A172 (cell line): ENCODE measurements around the gene KCNA5. TPM values are rescaled to one million over a fixed set of nuclear protein-coding genes. Genes with fewer than 3 reads are reported as not detected.

Experiments
- total RNA-seq: library from RNA; depleted of rRNA; stranded (reverse); fragments of >200 nt; shearing (Covaris generic); gene quantifications from 2 replicates; pipeline ENCODE4 v1.2.3, GENCODE V29; 2014; rRNA removed

Gene KCNA5
- total RNA-seq, 1 experiment from 2014 or later = not detected

Other genes with a start within 250 kb of the KCNA5 start
- not detected in 2 replicates for gene KCNA1, start 134.0 kb upstream of the KCNA5 start, total RNA-seq